DMS153 treated with DMSO at 0.1 percent for 48 hours (cell line): ENCODE data around the gene SPTAN1.
A peak's percentile ranks its signal among the peaks of the same experiment; 100 is the strongest.
"Not testable (repeated sequence)": the region's sequence is repeated elsewhere in the genome, so short reads cannot be mapped to it uniquely, and the experiment has no call there.

ENCODE experiments used
- DNase-seq: peaks from one replicate; lab custom pipeline; 2025; ENCODE audit not compliant: unreplicated experiment; lab: John Stamatoyannopoulos, UW

SPTAN1 gene

GRCh38 chr9:128552153-128552743 is at the start of gene SPTAN1:
TSS of gene SPTAN1 (plus strand) at chr9:128552587. CDS start at chr9:128566741, 14,154 bp downstream.
- DNase-seq, result peak; percentile 81

GRCh38 chr9:128503415-128503825 is 49.0 kb upstream of the SPTAN1 start:
- DNase-seq, result not testable (repeated sequence)

GRCh38 chr9:128503870-128504269 is 48.5 kb upstream of the SPTAN1 start:
- DNase-seq, result no peak

- peak; percentile 81 for DNase-seq
These were observed 47.6 kb upstream of the SPTAN1 start, which contains the start of gene GLE1 for GRCh38 chr9:128504485-128505413. TSS of gene GLE1 (plus strand) at chr9:128504719. CDS start at chr9:128504806, 87 bp downstream.

- DNase-seq, result no peak
These were observed 47.0 kb upstream of the SPTAN1 start for GRCh38 chr9:128505414-128505765.

- DNase-seq, result not testable (repeated sequence)
These were observed 46.5 kb upstream of the SPTAN1 start for GRCh38 chr9:128505906-128506305.

- DNase-seq, result no peak
These were observed 39.6 kb upstream of the SPTAN1 start for GRCh38 chr9:128512820-128513219.

- DNase-seq, result no peak
These were observed 30.4 kb upstream of the SPTAN1 start for GRCh38 chr9:128521956-128522355.

- no peak for DNase-seq
These were observed 29.0 kb upstream of the SPTAN1 start for GRCh38 chr9:128523199-128523925.

GRCh38 chr9:128526720-128527119 is 25.7 kb upstream of the SPTAN1 start:
- no peak for DNase-seq

- no peak for DNase-seq
These were observed 23.8 kb upstream of the SPTAN1 start for GRCh38 chr9:128528445-128529160.

- DNase-seq, result no peak
These were observed 23.2 kb upstream of the SPTAN1 start for GRCh38 chr9:128529191-128529590.

- no peak for DNase-seq
These were observed 19.8 kb upstream of the SPTAN1 start for GRCh38 chr9:128532581-128532980.

GRCh38 chr9:128540634-128541360 is 11.6 kb upstream of the SPTAN1 start:
- no peak for DNase-seq

- no peak for DNase-seq
These were observed 5.9 kb upstream of the SPTAN1 start for GRCh38 chr9:128546504-128546903.

GRCh38 chr9:128548876-128549275 is 3.5 kb upstream of the SPTAN1 start:
- no peak for DNase-seq

GRCh38 chr9:128550226-128550625 is 2.2 kb upstream of the SPTAN1 start:
- no peak for DNase-seq

- no peak for DNase-seq
These were observed 1.4 kb upstream of the SPTAN1 start for GRCh38 chr9:128550770-128551656.

GRCh38 chr9:128551657-128552152 is 682 bp upstream of the SPTAN1 start:
- DNase-seq, result no peak
